ENCODE results near the gene FTO.

- TF ChIP-seq TAF1 (IDR thresholded peaks at IDR 0.05; ENCODE audit: borderline replicate concordance, insufficient read depth, low read length), result no peak
- no peak for TF ChIP-seq REST (IDR thresholded peaks at IDR 0.05; ENCODE audit: insufficient read depth in 1 of 2, low read depth in 2 of 2, low read length in 2 of 2)
- TF ChIP-seq SIN3A (IDR thresholded peaks at IDR 0.05; ENCODE audit: borderline replicate concordance, insufficient read depth, low read length), result no peak
- TF ChIP-seq POLR2AphosphoS5 (IDR thresholded peaks at IDR 0.05; ENCODE audit: low read depth, low read length), result no peak
Measured at GRCh38 chr16:53768167-53768566, 64.2 kb downstream of the FTO start.

All from PFSK-1 (cell line).